ENCODE results near the gene PBX3. TPM values are rescaled to one million over a fixed set of nuclear protein-coding genes. Genes with fewer than 3 reads are reported as not detected.

The PBX3 gene
- total RNA-seq = 10 to 100 TPM; 25.7 to 71.5 (median 45.1) TPM

GRCh38 chr9:125747053-125747764 lies at the start of gene PBX3:
Gene PBX3, plus strand, starts transcription at chr9:125747373.
- peak within 1 kb of the TSS; percentile 92 for H3K27ac ChIP-seq
- H3K27me3 ChIP-seq = no peaks in the 10 kb centered on the region
- H3K4me3 ChIP-seq = peak within 1 kb of the TSS; percentile 98
- TF ChIP-seq POLR2AphosphoS5 (IDR thresholded peaks at IDR 0.05) = no peak
- TF ChIP-seq, protein P1, sequence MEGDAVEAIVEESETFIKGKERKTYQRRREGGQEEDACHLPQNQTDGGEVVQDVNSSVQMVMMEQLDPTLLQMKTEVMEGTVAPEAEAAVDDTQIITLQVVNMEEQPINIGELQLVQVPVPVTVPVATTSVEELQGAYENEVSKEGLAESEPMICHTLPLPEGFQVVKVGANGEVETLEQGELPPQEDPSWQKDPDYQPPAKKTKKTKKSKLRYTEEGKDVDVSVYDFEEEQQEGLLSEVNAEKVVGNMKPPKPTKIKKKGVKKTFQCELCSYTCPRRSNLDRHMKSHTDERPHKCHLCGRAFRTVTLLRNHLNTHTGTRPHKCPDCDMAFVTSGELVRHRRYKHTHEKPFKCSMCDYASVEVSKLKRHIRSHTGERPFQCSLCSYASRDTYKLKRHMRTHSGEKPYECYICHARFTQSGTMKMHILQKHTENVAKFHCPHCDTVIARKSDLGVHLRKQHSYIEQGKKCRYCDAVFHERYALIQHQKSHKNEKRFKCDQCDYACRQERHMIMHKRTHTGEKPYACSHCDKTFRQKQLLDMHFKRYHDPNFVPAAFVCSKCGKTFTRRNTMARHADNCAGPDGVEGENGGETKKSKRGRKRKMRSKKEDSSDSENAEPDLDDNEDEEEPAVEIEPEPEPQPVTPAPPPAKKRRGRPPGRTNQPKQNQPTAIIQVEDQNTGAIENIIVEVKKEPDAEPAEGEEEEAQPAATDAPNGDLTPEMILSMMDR (IDR thresholded peaks at IDR 0.05) = no peak
- no peak for TF ChIP-seq EP300 (IDR thresholded peaks at IDR 0.05)
- no peak for TF ChIP-seq POLR2A (IDR thresholded peaks at IDR 0.05)
- H3K9me3 ChIP-seq = no peaks in the 10 kb centered on the region
- H3K4me1 ChIP-seq = peaks cover 36% of the 10 kb centered on the region
- H3K36me3 ChIP-seq = no peaks in the 10 kb centered on the region
- peak in 1 of 2 donors; percentile 74 for DNase-seq (ENCODE audit: low spot score in 2 of 2)
- WGBS = no CpG with 5 or more reads among the region's 107 CpGs

DNA sequence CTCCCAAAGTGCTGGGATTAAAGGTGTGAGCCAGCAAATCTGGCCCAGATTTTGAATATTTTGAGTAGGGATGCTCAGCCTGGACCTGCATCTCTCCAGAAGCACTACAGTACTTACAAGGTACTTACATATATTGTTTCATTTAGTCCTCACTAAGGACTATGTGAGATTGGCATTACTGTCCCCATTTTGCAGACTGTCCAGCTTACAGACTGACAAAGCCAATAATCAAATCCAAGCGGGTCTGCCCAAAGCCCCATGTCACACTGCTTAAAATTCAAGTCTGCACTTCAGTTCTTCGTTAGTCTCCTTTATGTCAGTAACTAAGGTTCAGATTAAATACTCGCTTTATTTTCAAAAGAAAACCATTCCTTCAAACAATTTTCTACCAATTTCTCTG lies 47.3 kb upstream of the PBX3 start:
- Histone ChIP-seq H3K9me3 (no peaks in the 10 kb centered on the region), H3K4me3 (no peak overlapping the region), H3K27ac (no peak overlapping the region), H3K36me3 (no peaks in the 10 kb centered on the region), H3K4me1 (peaks cover 21% of the 10 kb centered on the region), H3K27me3 (no peaks in the 10 kb centered on the region)
- 88% methylated on average over 3 of the region's 3 CpGs for WGBS
- DNase-seq (ENCODE audit: low spot score in 2 of 2) = no peak
- TF ChIP-seq EP300 (IDR thresholded peaks at IDR 0.05) = no peak
- TF ChIP-seq POLR2AphosphoS5 (IDR thresholded peaks at IDR 0.05) = no peak
- no peak for TF ChIP-seq POLR2A (IDR thresholded peaks at IDR 0.05)
- TF ChIP-seq, protein P1 (IDR thresholded peaks at IDR 0.05) = no peak

GRCh38 chr9:125700791-125701190 lies 46.4 kb upstream of the PBX3 start:
- 39% methylated on average over 2 of the region's 2 CpGs for WGBS
- no peak for TF ChIP-seq POLR2AphosphoS5 (IDR thresholded peaks at IDR 0.05)
- TF ChIP-seq, protein P1 (IDR thresholded peaks at IDR 0.05) = no peak
- TF ChIP-seq EP300 (IDR thresholded peaks at IDR 0.05) = no peak
- H3K36me3 ChIP-seq = no peaks in the 10 kb centered on the region
- H3K4me3 ChIP-seq = no peak overlapping the region
- H3K9me3 ChIP-seq = no peaks in the 10 kb centered on the region
- peaks cover 28% of the 10 kb centered on the region for H3K4me1 ChIP-seq
- no peak for DNase-seq (ENCODE audit: low spot score in 2 of 2)
- H3K27ac ChIP-seq = no peak overlapping the region
- H3K27me3 ChIP-seq = no peaks in the 10 kb centered on the region

DNA sequence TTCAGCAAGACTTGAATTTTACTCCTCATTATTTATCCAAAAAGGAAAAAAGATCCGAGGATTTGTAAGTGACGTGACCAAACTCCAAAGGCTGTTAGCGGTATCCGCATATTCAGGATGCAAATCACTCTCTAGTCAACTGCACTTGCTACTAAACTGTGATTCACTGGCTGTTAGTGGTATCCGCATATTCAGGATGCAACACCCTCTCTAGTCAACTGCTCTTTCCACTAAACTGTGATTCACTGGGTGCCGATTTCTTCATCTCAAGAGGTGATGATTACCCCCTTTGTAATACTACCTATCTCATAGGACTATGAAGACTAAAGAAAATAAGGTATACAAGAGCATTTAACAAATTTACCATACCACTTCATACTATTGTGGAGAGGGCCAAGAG lies 45.8 kb upstream of the PBX3 start:
- Histone ChIP-seq H3K4me1 (peaks cover 34% of the 10 kb centered on the region), H3K36me3 (no peaks in the 10 kb centered on the region), H3K27ac (peak overlapping the region; percentile 3), H3K27me3 (no peaks in the 10 kb centered on the region), H3K9me3 (no peaks in the 10 kb centered on the region), H3K4me3 (no peak overlapping the region)
- no peak for DNase-seq (ENCODE audit: low spot score in 2 of 2)
- no peak for TF ChIP-seq POLR2A (IDR thresholded peaks at IDR 0.05)
- TF ChIP-seq EP300 (IDR thresholded peaks at IDR 0.05) = no peak
- WGBS = 76% methylated on average over 6 of the region's 6 CpGs

- no peaks in the 10 kb centered on the region for H3K9me3 ChIP-seq
- no peaks in the 10 kb centered on the region for H3K27me3 ChIP-seq
- no peak overlapping the region for H3K4me3 ChIP-seq
- no peak for DNase-seq (ENCODE audit: low spot score in 2 of 2)
- peaks cover 42% of the 10 kb centered on the region for H3K4me1 ChIP-seq
- H3K27ac ChIP-seq = no peak overlapping the region
- 88% methylated on average over 4 of the region's 4 CpGs for WGBS
- TF ChIP-seq EP300 (IDR thresholded peaks at IDR 0.05) = no peak
- H3K36me3 ChIP-seq = no peaks in the 10 kb centered on the region
Measured at GRCh38 chr9:125703662-125704061, 43.5 kb upstream of the PBX3 start.

- H3K27ac ChIP-seq = no peak overlapping the region
- TF ChIP-seq POLR2A (IDR thresholded peaks at IDR 0.05) = no peak
- no peak for TF ChIP-seq EP300 (IDR thresholded peaks at IDR 0.05)
- TF ChIP-seq, protein P1 (IDR thresholded peaks at IDR 0.05) = no peak
- no peak for TF ChIP-seq POLR2AphosphoS5 (IDR thresholded peaks at IDR 0.05)
- H3K36me3 ChIP-seq = no peaks in the 10 kb centered on the region
- H3K27me3 ChIP-seq = no peaks in the 10 kb centered on the region
- H3K4me1 ChIP-seq = peaks cover 39% of the 10 kb centered on the region
- WGBS = 81% methylated on average over 4 of the region's 4 CpGs
- no peaks in the 10 kb centered on the region for H3K9me3 ChIP-seq
- no peak for DNase-seq (ENCODE audit: low spot score in 2 of 2)
- H3K4me3 ChIP-seq = peak overlapping the region; percentile 66
Measured at GRCh38 chr9:125705893-125706292, 41.3 kb upstream of the PBX3 start.

All from suprapubic skin (tissue), 4 donors.